HepG2 (cell line): ENCODE results near the gene OSBPL2. TPM values are rescaled to one million over a fixed set of nuclear protein-coding genes. Genes with fewer than 3 reads are reported as not detected.

Experiments used
- ARID3A ChIP-seq: IDR thresholded peaks from 2 replicates; pipeline ENCODE4 v1.6.1; 2012; ENCODE audit warnings: low read depth, low read length, improper control_type of control experiment
- CBX1 ChIP-seq: IDR thresholded peaks from one replicate; pipeline ENCODE4 v1.6.1; 2016; ENCODE audit warnings: antibody characterized with exemption, low read depth
- FOXP1 ChIP-seq, 2 experiments: fragments of 450-650 bp in 1 of 2; IDR thresholded peaks; 2 replicates each; pipeline ENCODE4 v1.6.1; 2017 to 2018; ENCODE audit warnings: antibody characterized with exemption in 1 of 2
- GTF3A ChIP-seq: sonication (generic); formaldehyde crosslinking; conservative IDR thresholded peaks from 2 replicates; pipeline ENCODE4 v1.4.0; 2020; ENCODE audit warnings: mild to moderate bottlenecking, missing genetic modification reagents
- NBN ChIP-seq: fragments of 450-650 bp; conservative IDR thresholded peaks from 2 replicates; pipeline ENCODE4 v1.6.1; 2017
- NFIC ChIP-seq: IDR thresholded peaks from 2 replicates; pipeline ENCODE4 v1.6.1; 2012; ENCODE audit warnings: mild to moderate bottlenecking, low read length, inconsistent platforms
- PBX3 ChIP-seq: sonication (generic); formaldehyde crosslinking; IDR thresholded peaks from 2 replicates; pipeline ENCODE4 v1.8.1; 2023; ENCODE audit warnings: missing genetic modification reagents, inconsistent platforms, borderline replicate concordance
- PLRG1 ChIP-seq: fragments of 450-650 bp; conservative IDR thresholded peaks from 2 replicates; pipeline ENCODE4 v1.6.1; 2016
- REST ChIP-seq, 2 experiments: IDR thresholded peaks; 2 replicates each; pipeline ENCODE4 v1.6.1; 2011 to 2012; ENCODE audit warnings: low read length in 2 of 2, borderline replicate concordance in 1 of 2, low read depth in 1 of 2, mild to moderate bottlenecking in 1 of 2, moderate library complexity in 1 of 2
- ZFP1 ChIP-seq: IDR thresholded peaks from 2 replicates; pipeline ENCODE4 v1.6.1; 2016
- ZNF138 ChIP-seq: sonication (generic); formaldehyde crosslinking; IDR thresholded peaks from 2 replicates; pipeline ENCODE4 v1.5.0; 2020; ENCODE audit warnings: mild to moderate bottlenecking, low read depth, missing genetic modification reagents
- ZNF225 ChIP-seq: sonication (generic); formaldehyde crosslinking; IDR thresholded peaks from 2 replicates; pipeline ENCODE4 v1.4.0; 2020; ENCODE audit warnings: mild to moderate bottlenecking, missing genetic modification reagents
- ZNF33A ChIP-seq: sonication (generic); formaldehyde crosslinking; IDR thresholded peaks from 2 replicates; pipeline ENCODE4 v1.5.1; 2020; ENCODE audit warnings: missing genetic modification reagents, mild to moderate bottlenecking, moderate library complexity, borderline replicate concordance
- ZNF432 ChIP-seq: sonication (generic); formaldehyde crosslinking; IDR thresholded peaks from 2 replicates; pipeline ENCODE4 v1.5.0; 2020; ENCODE audit warnings: missing genetic modification reagents, mild to moderate bottlenecking, borderline replicate concordance
- ZNF552 ChIP-seq: sonication (generic); formaldehyde crosslinking; IDR thresholded peaks from 2 replicates; pipeline ENCODE4 v1.9.0; 2022; ENCODE audit warnings: missing genetic modification reagents, mild to moderate bottlenecking, borderline replicate concordance
- ZNF572 ChIP-seq: sonication (generic); formaldehyde crosslinking; IDR thresholded peaks from 2 replicates; pipeline ENCODE4 v1.5.1; 2020; ENCODE audit warnings: mild to moderate bottlenecking, missing genetic modification reagents
- ZNF652 ChIP-seq: IDR thresholded peaks from 2 replicates; pipeline ENCODE4 v1.6.1; 2016; ENCODE audit warnings: low read depth, borderline replicate concordance
- ZNF766 ChIP-seq: sonication (generic); formaldehyde crosslinking; IDR thresholded peaks from 2 replicates; pipeline ENCODE4 v1.5.0; 2020; ENCODE audit warnings: missing genetic modification reagents, borderline replicate concordance
- polyA plus RNA-seq, 8 experiments: library from polyadenylated mRNA; depleted of rRNA in 3 of 8; stranded (reverse) in 7 of 8; unstranded in 1 of 8; fragments of >200 nt; fragmentation: Illumina TruSeq in 4 of 8; extraction: Trizol in 4 of 8; gene quantifications; 2 replicates each; pipeline versions ENCODE4 v1.2.1 to v1.2.3, GENCODE V29; 2011 to 2016; ENCODE audit warnings: low read depth in 4 of 8, missing spikeins in 1 of 8, mixed read lengths in 1 of 8; ENCODE audit not compliant: insufficient read depth in 1 of 8
- total RNA-seq, 5 experiments: library from RNA; depleted of rRNA; stranded (reverse); fragments of >200 nt; fragmentation: Illumina TruSeq; extraction: Trizol; gene quantifications; 2 replicates each; pipeline ENCODE4 v1.2.3, GENCODE V29; 2016; ENCODE audit warnings: low read depth in 1 of 5
- TF ChIP-seq, protein P1 (sequence below): sonication (generic); formaldehyde crosslinking; IDR thresholded peaks from 2 replicates; pipeline ENCODE4 v1.4.0; 2020; ENCODE audit warnings: missing genetic modification reagents
- TF ChIP-seq, protein P2 (sequence below): sonication (generic); formaldehyde crosslinking; IDR thresholded peaks from 2 replicates; pipeline ENCODE4 v1.4.0; 2020; ENCODE audit warnings: mild to moderate bottlenecking, missing genetic modification reagents, borderline replicate concordance

The OSBPL2 gene
- total and polyA plus RNA-seq, 2 of the 13 experiments (the other 11 are each of a cell fraction or from before 2014, with no cell fraction given), result 18.5 to 37.4 TPM

GRCh38 chr20:62237801-62238568, at the start of gene OSBPL2 (continued):
- TF ChIP-seq NBN, result no peak
- no peak for TF ChIP-seq FOXP1 (IDR thresholded peaks at IDR 0.05)
- TF ChIP-seq FOXP1 (CRISPR knock-in tag; IDR thresholded peaks at IDR 0.05), result peak; percentile 86
- TF ChIP-seq PBX3, result peak; percentile 96; the same call in 1 of the 2 replicates
- no peak for TF ChIP-seq ZNF432 (CRISPR knock-in tag)
- TF ChIP-seq ZNF33A (CRISPR knock-in tag), result no peak
- TF ChIP-seq ZFP1 (CRISPR knock-in tag), result no peak
- no peak for TF ChIP-seq ARID3A
- no peak; the same call in 1 of the 2 replicates for TF ChIP-seq ZNF766 (CRISPR knock-in tag)
- no peak for TF ChIP-seq ZNF225
- TF ChIP-seq GTF3A (CRISPR knock-in tag), result no peak; the same call in 1 of the 2 replicates
- TF ChIP-seq, protein P1, sequence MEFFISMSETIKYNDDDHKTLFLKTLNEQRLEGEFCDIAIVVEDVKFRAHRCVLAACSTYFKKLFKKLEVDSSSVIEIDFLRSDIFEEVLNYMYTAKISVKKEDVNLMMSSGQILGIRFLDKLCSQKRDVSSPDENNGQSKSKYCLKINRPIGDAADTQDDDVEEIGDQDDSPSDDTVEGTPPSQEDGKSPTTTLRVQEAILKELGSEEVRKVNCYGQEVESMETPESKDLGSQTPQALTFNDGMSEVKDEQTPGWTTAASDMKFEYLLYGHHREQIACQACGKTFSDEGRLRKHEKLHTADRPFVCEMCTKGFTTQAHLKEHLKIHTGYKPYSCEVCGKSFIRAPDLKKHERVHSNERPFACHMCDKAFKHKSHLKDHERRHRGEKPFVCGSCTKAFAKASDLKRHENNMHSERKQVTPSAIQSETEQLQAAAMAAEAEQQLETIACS (CRISPR knock-in tag), result no peak
- TF ChIP-seq ZNF552 (CRISPR knock-in tag), result no peak
- TF ChIP-seq NFIC, result no peak
- TF ChIP-seq ZNF138 (CRISPR knock-in tag), result no peak
- TF ChIP-seq CBX1, result no peak
- 0 out of 2 replicates have a peak, but pooled peaks have one; percentile 34 for TF ChIP-seq ZNF572 (CRISPR knock-in tag)
- TF ChIP-seq, protein P2, sequence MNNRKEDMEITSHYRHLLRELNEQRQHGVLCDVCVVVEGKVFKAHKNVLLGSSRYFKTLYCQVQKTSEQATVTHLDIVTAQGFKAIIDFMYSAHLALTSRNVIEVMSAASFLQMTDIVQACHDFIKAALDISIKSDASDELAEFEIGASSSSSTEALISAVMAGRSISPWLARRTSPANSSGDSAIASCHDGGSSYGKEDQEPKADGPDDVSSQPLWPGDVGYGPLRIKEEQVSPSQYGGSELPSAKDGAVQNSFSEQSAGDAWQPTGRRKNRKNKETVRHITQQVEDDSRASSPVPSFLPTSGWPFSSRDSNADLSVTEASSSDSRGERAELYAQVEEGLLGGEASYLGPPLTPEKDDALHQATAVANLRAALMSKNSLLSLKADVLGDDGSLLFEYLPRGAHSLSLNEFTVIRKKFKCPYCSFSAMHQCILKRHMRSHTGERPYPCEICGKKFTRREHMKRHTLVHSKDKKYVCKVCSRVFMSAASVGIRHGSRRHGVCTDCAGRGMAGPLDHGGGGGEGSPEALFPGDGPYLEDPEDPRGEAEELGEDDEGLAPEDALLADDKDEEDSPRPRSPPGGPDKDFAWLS (CRISPR knock-in tag), result no peak
- 0 out of 4 replicates have a peak, but pooled peaks of 1 of the 2 experiments have one; percentile 39 for TF ChIP-seq REST (IDR thresholded peaks at IDR 0.05; ENCODE audit: borderline replicate concordance in 1 of 2, low read depth in 1 of 2, low read length in 2 of 2)
- 0 out of 2 replicates have a peak, but pooled peaks have one; percentile 10 for TF ChIP-seq ZNF652
- no peak for TF ChIP-seq PLRG1
